HEK293T (cell line): ENCODE measurements around the gene CD7.

Experiments
- CTCF ChIA-PET: fragments of 350-600 bp; formaldehyde crosslinking; extraction: SDS; loops from one replicate; lab custom pipeline; 2021; ENCODE audit warnings: antibody characterized with exemption, inconsistent platforms; lab: Yijun Ruan, JAX
- POLR2A ChIA-PET: fragments of 350-600 bp; formaldehyde crosslinking; extraction: SDS; loops from one replicate; lab custom pipeline; 2020; ENCODE audit warnings: antibody characterized with exemption, inconsistent platforms; lab: Yijun Ruan, JAX
- DNase-seq: peaks from one replicate; pipeline ENCODE4 v3.0.0; 2012; ENCODE audit warnings: mixed read lengths; ENCODE audit errors: extremely low spot score
- ARNT ChIP-seq: fragments of 450-650 bp; IDR thresholded peaks from 2 replicates; pipeline ENCODE4 v1.6.1; 2017; ENCODE audit warnings: mild to moderate bottlenecking
- BHLHE40 ChIP-seq: fragments of 450-650 bp; IDR thresholded peaks from 2 replicates; pipeline ENCODE4 v1.6.1; 2016; ENCODE audit warnings: mild to moderate bottlenecking, moderate library complexity, borderline replicate concordance
- CTBP1 ChIP-seq: fragments of 450-650 bp; IDR thresholded peaks from 2 replicates; pipeline ENCODE4 v1.6.1; 2016; ENCODE audit warnings: borderline replicate concordance
- ELF4 ChIP-seq: fragments of 450-650 bp; IDR thresholded peaks from 2 replicates; pipeline ENCODE4 v1.6.1; 2017; ENCODE audit warnings: antibody characterized with exemption
- FOXA1 ChIP-seq: fragments of 450-650 bp; IDR thresholded peaks from 2 replicates; pipeline ENCODE4 v1.6.1; 2016; ENCODE audit warnings: mild to moderate bottlenecking
- FOXK2 ChIP-seq: fragments of 450-650 bp; IDR thresholded peaks from 2 replicates; pipeline ENCODE4 v1.6.1; 2016; ENCODE audit warnings: mild to moderate bottlenecking
- FOXM1 ChIP-seq: fragments of 450-650 bp; IDR thresholded peaks from 2 replicates; pipeline ENCODE4 v1.6.1; 2017; ENCODE audit warnings: mild to moderate bottlenecking, borderline replicate concordance
- HDGF ChIP-seq: fragments of 450-650 bp; IDR thresholded peaks from 2 replicates; pipeline ENCODE4 v1.6.1; 2017; ENCODE audit warnings: antibody characterized with exemption, borderline replicate concordance
- L3MBTL2 ChIP-seq: fragments of 450-650 bp; conservative IDR thresholded peaks from 2 replicates; pipeline ENCODE4 v1.6.1; 2016; ENCODE audit warnings: mild to moderate bottlenecking
- LEF1 ChIP-seq: fragments of 450-650 bp; IDR thresholded peaks from 2 replicates; pipeline ENCODE4 v1.6.1; 2017; ENCODE audit warnings: mild to moderate bottlenecking, borderline replicate concordance
- NFRKB ChIP-seq: fragments of 450-650 bp; IDR thresholded peaks from 2 replicates; pipeline ENCODE4 v1.6.1; 2016; ENCODE audit warnings: mild to moderate bottlenecking, moderate library complexity
- SP1 ChIP-seq: fragments of 450-650 bp; IDR thresholded peaks from 2 replicates; pipeline ENCODE4 v1.6.1; 2017
- SUZ12 ChIP-seq: fragments of 450-650 bp; IDR thresholded peaks from 2 replicates; pipeline ENCODE4 v1.6.1; 2016; ENCODE audit warnings: mild to moderate bottlenecking
- TARDBP ChIP-seq: fragments of 450-650 bp; IDR thresholded peaks from 2 replicates; pipeline ENCODE4 v1.6.1; 2016
- ZNF384 ChIP-seq: fragments of 450-650 bp; IDR thresholded peaks from 2 replicates; pipeline ENCODE4 v1.6.1; 2016
- TF ChIP-seq, protein P1 (sequence below): fragments of 450-650 bp; IDR thresholded peaks from 2 replicates; pipeline ENCODE4 v1.6.1; 2016

Gene CD7

DNA sequence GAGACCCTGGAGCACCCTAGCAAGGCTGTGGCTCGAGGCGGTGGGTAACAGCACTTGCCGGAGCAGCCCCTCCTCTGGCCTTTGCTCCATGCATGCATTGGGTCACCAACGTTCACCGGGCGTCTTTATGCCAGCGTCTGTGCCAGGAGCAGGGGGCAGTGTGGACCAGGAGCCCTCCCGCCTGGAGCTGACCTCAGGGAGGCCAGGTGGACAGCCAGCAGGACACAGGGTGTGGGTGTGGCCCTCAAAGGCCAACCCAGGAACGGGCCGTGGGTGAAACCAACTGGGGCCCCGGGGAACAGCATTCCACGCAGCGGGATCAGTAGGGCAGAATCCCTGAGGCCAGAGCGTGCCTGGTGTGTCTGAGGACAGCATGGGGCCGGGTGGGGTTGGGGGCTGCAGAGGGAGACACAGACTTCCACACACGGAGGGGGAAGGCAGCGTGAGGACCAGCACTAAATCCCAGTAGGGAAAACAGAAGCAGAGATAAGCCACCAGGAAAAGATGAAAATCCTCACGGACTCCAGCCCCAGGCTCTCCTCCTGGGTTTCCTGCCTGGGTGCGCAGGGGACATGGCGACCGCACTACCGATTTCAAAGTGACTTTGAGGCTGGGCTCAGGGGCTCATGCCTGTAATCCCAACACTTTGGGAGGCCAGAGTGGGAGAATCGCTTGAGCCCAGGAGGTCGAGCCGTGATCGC is 2.9 kb upstream of the CD7 start:
- TF ChIP-seq ELF4 (no peak), FOXM1 (no peak), NFRKB (no peak), CTBP1 (no peak), FOXA1 (no peak), FOXK2 (no peak), SUZ12 (no peak), HDGF (no peak), LEF1 (no peak), ARNT (no peak)
- TF ChIP-seq, protein P1, sequence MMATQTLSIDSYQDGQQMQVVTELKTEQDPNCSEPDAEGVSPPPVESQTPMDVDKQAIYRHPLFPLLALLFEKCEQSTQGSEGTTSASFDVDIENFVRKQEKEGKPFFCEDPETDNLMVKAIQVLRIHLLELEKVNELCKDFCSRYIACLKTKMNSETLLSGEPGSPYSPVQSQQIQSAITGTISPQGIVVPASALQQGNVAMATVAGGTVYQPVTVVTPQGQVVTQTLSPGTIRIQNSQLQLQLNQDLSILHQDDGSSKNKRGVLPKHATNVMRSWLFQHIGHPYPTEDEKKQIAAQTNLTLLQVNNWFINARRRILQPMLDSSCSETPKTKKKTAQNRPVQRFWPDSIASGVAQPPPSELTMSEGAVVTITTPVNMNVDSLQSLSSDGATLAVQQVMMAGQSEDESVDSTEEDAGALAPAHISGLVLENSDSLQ: no peak
- ChIA-PET POLR2A (no interaction called here), CTCF (no interaction called here)
- no peak for DNase-seq

DNA sequence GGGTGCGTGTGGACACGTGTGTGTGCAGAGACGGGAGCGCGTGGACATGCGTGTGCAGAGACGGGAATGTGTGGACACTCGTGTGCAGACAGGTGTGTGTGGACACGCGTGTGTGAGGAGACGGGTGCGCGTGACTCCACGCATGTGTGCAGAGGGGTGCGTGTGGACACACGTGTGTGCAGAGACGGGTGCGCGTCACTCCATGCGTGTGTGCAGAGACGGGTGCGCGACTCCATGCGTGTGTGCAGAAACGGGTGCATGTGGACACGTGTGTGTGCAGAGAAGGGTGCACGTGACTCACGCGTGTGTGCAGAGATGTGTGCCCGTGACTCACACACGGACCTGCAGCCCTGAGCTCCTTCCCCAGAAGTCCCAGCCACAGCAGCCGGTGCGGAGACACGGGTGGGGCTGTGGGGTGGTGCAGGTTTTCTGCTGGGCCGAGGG is 2.2 kb upstream of the CD7 start:
- DNase-seq: no peak
- POLR2A ChIA-PET: no interaction called here
- CTCF ChIA-PET: no interaction called here
- TF ChIP-seq LEF1 (no peak), L3MBTL2 (no peak)

- POLR2A ChIA-PET: no interaction called here
- CTCF ChIA-PET: no interaction called here
- DNase-seq: no peak
- TF ChIP-seq FOXA1: no peak
- no peak for TF ChIP-seq LEF1
- TF ChIP-seq TARDBP: no peak
- no peak for TF ChIP-seq HDGF
- no peak for TF ChIP-seq L3MBTL2
- no peak for TF ChIP-seq NFRKB
- no peak for TF ChIP-seq ARNT
- TF ChIP-seq ELF4: no peak
- TF ChIP-seq SUZ12: no peak
Observed at GRCh38 chr17:82318772-82319606, 1.6 kb upstream of the CD7 start.

DNA sequence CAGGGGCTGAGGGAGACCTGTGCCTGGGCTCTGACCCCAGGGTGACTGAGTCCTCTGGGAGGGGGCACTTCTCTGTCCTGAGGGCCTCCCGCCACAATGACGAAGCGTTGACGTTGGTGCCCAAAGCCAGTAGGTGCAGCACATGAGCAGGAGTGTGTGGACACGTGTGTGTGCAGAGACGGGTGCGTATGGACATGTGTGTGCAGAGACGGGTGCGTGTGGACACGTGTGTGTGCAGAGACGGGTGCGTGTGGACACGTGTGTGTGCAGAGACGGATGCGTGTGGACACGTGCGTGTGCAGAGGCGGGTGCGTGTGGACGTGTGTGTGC is 726 bp upstream of the CD7 start:
- ChIA-PET POLR2A (no interaction called here), CTCF (no interaction called here)
- TF ChIP-seq FOXM1 (no peak), SP1 (no peak), HDGF (no peak), LEF1 (no peak), ZNF384 (no peak), ARNT (no peak), CTBP1 (no peak), NFRKB (no peak), ELF4 (no peak), L3MBTL2 (no peak), FOXA1 (no peak)
- DNase-seq: no peak

DNA sequence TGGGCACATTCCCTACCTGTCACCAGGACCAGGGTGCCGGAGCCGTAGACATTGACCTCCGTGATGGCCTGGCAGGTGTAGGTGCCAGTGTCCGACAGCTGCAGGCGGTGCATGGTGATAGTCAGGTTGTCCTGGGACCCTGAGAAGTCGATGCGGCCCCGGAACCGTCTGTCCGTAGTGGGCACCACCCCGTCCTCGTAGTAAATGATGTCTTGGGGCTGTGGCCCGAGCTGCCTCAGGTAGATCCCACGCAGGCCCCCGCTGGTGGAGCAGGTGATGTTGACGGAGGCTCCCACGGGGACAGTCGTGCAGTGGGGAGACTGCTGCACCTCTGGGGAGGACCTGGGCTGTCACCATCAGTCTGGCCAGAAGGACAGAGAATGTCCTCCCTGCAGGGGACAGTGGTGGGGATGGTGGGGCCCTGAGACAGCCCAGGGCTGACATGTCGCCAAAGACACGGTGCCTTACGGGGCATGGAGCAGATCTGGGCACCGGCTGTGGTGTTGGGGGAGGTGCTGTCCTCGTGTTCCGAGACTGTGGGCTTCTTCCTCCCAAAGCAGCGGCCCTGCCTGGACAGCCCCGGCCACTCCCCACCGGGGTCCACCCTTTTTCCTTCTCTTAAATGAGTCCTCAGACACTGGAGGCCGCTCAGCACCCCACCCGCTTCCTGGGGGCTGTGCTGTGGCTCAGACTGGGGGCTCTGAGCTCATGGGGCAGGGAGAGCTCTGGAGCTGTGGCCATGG is 586 bp downstream of the CD7 start:
- ChIA-PET POLR2A (interaction anchor here (0.9 kb wide), 3 partner anchors 16 to 50 kb away, joined by 3 to 4 read pairs (median 3); partner anchors contain the start of gene SECTM1), CTCF (no interaction called here)
- TF ChIP-seq SUZ12 (no peak), BHLHE40 (no peak), LEF1 (no peak), FOXM1 (no peak), NFRKB (no peak), ARNT (no peak), HDGF (no peak), FOXK2 (no peak), CTBP1 (no peak), TARDBP (no peak), FOXA1 (no peak), L3MBTL2 (no peak), SP1 (no peak), ELF4 (no peak)
- TF ChIP-seq, protein P1: no peak
- no peak for DNase-seq

- no peak for DNase-seq
- TF ChIP-seq SUZ12: no peak
- no peak for TF ChIP-seq ARNT
- no peak for TF ChIP-seq TARDBP
- TF ChIP-seq NFRKB: no peak
- no peak for TF ChIP-seq ELF4
- no peak for TF ChIP-seq FOXK2
- TF ChIP-seq, protein P1: no peak
- no peak for TF ChIP-seq SP1
- no peak for TF ChIP-seq BHLHE40
- TF ChIP-seq CTBP1: no peak
- TF ChIP-seq ZNF384: no peak
- no peak for TF ChIP-seq FOXM1
- no peak for TF ChIP-seq FOXA1
- no peak for TF ChIP-seq HDGF
- TF ChIP-seq L3MBTL2: no peak
- no peak for TF ChIP-seq LEF1
- POLR2A ChIA-PET: no interaction called here
- CTCF ChIA-PET: no interaction called here
Observed at GRCh38 chr17:82315703-82316358, 1.6 kb downstream of the CD7 start.
